Bone marrow (tissue), 2 donors: ENCODE data around the gene CDC25B.

Experiments used
- DNase-seq, 2 donors: peaks; one replicate each; lab custom pipeline; 2025; lab: John Stamatoyannopoulos, UW

CDC25B gene

DNA sequence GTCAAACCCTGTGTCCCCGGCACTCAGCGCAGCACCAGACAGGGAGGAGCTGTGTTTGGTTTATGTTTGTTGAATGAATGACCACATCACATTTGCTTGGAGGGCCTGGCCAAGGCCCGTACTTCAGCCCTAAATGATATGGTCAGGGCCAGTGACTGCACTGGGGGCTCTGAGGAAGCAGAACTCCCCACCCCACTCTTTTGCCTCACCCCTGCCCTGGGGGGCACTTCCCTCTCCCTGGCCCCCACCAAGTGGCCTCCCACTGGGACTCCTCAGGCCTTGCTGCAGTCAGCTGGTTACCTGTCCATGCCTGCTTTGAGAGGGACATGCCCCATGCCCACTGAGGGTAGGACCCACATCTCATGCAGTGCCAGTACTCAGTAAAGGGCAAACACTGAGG lies 31.5 kb upstream of the CDC25B start:
- no peak for DNase-seq

DNA sequence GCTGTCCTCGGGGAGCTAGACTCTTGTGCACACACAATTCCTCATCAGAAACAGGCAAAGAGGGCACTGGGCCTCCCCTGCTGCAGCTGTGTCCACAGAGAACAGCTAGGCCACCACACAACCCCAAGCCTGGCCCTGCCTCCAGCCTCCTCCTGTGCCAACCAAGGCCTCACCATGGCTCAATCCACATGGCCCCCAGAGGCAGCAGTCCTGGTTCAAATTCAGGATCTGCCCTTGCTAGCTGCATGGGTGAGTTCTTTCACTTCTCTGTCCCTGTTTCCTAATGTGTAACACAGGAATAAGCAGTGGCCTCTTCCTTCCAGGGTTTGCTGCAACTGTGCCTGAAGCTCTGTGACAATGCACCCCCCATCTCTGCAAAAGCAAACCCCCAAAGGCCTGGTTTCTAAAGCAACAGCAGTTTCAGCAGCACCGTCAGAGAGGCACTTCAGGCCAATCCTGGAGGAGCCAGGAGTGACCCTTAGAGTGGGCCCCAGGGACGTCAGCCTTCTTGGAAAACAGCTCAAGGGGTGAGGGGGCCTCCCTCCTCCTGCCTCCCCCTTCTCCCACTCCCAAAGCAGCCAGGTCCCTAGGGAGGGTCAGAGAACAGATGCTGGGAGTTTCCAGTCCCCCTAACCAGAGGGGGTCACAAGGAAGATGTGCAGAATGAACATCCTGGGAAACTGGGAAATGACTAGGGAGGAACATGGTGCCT lies 30.8 kb upstream of the CDC25B start:
- DNase-seq: no peak

- no peak for DNase-seq
Measured at GRCh38 chr20:3766422-3767109, 29.5 kb upstream of the CDC25B start.

DNA sequence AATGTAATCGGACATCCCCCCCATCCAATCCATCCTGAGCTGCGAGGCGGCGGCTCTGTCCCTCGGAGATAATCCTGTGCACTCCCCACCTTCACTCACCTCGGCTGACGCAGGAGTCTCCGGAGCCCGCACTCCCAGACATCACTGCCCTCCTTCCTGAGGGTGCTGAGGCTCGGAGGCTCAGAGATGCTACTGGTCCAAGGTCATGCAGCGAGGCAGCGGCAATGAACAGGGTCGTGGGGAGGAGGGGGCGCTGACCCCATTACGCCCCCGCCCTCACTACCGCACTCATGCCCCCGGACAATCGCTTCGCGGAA lies 29.0 kb upstream of the CDC25B start:
- DNase-seq: no peak

- peak; percentile 79 to 89 for DNase-seq
Measured at GRCh38 chr20:3767427-3768341, 28.4 kb upstream of the CDC25B start, which contains the start of gene ADISSP. Gene ADISSP (minus strand): TSS chr20:3767753. CDS start chr20:3760100, 7,653 bp downstream.

- peak; percentile 73 to 88 for DNase-seq
Measured at GRCh38 chr20:3768342-3769130, 27.6 kb upstream of the CDC25B start.

DNA sequence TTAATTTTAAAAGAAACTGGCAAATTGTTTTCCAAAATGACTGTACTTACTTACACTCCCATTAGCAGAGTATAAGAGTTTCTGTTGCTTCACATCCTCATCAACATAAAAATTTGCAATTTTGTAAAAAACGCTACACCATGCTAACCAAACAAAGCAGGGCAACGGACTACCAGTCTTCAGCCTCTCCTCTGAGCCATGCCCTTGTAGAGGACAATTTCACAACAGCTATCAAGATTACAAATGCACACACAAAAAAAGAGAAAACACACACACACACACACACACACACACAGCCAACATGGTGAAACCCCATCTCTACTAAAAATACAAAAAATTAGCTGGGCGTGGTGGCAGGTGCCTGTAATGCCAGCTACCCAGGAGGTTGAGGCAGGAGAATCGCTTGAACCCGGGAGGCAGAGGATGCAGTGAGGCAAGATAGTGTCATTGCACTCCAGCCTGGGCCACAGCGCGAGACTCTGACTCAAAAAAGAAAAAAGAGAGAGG lies 24.5 kb upstream of the CDC25B start:
- DNase-seq: no peak

- no peak for DNase-seq
Measured at GRCh38 chr20:3775457-3776108, 20.5 kb upstream of the CDC25B start.

GRCh38 chr20:3777381-3777715 lies 18.8 kb upstream of the CDC25B start:
- no peak for DNase-seq

DNA sequence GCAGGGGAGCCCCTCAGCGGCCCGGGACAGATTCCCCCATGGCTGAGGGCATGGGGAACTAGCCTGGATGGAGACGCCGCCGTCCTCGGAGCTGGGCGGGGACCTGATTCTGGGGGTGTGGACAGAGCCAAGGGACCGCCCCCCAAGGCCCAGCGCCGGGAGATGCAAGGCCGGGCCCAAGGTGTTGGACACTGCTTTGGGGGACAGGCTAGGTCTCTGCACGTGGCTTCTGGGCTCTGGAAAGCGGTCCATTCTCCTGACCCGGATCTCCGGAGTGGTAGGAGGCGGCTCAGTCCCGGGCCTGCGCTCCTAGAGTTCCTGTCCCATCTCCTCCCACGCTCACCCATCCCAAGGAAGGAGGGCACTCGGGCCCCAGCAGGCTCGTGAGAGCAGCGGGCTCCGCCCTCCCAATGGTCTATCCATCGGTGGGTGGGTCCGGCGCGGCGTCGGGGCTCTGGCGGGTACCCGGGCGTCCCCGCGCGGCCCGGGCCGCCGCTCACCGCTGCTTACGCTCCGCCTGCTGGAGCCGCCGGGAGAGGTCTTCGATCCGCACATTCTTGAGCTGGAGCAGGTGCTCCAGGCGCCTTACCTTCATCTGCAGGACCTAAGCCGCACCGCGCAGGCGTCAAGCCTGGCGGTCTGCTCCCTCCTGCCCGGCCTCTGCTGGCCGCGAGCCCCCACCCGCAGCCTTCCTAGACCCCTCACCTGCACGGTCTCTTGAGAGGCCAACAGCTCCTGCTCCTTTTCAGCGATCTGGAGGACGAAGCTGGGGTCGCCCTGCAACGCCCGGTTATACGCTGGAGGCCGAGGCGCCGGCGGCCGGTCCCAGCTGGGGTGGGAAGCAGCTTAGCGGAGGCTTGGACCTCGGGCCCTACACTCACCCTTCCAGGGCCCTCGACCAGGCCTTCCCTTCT lies 18.1 kb upstream of the CDC25B start:
- peak in 1 of 2 donors; percentile 36 for DNase-seq

DNA sequence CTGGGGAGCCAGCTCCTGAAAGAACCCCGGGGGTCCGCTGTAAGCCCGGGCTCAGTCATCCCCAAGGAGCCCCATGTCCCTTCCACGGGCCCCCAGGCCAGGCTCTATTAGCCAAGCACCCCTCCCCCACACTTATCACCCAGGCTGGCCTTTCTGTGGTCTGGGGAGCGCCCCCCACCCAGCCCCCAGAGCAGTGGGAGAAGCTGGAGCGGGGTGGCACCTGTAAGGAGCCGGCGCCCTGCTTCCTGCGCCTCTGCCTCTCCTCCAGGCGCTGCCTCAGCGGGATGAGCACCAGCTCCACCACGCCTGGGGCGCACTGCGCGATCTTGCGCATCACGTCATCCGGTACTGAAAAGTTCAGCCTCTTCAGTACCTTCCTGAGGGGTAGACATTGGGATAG lies 17.1 kb upstream of the CDC25B start:
- DNase-seq: no peak

GRCh38 chr20:3781153-3781910 lies 14.8 kb upstream of the CDC25B start, which contains the start of gene SPEF1:
Gene SPEF1 (minus strand): TSS chr20:3781448. CDS start chr20:3781287, 161 bp downstream.
- peak; percentile 20 to 69 for DNase-seq

GRCh38 chr20:3782597-3782996 lies 13.5 kb upstream of the CDC25B start:
- no peak for DNase-seq

DNA sequence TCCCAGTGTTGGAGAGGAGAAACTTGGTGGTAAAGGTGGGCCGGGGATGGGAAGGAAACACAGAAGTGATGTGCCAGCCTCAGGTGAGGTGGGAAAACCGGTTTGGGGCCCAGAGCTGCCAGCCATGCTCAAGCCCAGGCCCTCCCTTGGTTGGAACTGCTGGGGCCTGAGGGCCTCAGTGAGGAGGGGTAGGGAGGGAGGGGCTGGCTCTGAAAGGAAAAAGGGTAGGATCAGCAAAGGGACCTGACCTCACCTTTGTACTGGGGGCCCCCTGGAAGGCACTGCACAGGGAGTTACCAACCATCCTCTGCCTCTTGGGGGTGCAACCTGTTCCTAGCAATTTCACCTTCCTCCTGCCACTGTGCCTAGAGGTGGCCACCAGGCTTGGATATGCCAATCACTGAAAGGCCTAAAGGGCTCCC lies 13.0 kb upstream of the CDC25B start:
- no peak for DNase-seq

DNA sequence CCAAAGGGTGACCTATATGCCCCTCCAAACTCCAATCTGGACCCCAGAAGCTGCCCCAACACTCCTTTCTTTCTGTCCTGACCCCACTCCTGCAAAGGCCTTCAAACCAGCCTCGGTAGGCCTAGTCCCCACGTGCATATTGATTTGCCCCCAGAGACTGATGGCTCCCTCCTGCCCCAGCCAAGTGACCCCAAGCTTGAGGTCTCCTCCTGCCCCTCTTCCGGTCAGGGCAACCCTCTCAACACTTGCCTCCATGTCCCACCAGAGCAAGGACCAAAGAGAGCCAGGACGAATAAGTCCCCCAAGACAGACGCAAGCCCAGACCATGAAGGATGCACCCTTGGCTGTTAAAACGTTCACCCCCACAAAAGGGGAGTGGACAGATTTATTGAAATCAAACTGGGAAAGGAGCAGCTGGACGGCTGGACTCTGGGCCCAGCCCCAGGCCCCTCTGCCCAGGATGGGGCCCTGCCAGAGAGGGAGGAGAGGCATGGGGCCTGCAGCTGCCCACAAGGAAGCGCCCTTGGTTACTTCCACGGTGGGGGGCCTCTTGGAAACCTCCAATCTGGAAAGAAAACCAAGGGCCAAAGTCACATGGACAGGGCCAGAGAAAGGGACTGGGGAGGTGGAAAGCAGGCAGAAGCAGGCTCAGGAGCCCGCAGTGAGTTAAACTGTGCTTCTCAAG lies 12.5 kb upstream of the CDC25B start:
- no peak for DNase-seq

- no peak for DNase-seq
Measured at GRCh38 chr20:3784216-3784853, 11.8 kb upstream of the CDC25B start.

DNA sequence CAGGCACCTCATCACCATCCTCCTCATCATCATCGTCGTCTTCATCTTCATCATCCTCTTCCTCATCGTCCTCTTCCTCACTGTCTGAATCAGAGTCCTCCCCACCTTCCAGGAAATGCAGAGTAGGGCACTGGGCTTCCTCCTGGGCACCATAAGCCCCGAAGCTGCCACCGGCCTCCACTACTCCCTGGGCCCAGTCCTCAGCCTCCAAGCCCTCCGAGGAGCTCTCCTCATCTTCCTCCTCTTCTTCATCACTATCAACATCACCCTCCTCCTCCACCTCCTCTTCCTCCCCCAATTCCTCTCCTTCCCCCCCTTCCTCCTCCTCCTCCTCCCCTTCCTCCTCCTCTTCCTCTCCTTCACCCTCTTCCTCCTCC lies 11.3 kb upstream of the CDC25B start:
- DNase-seq: no peak
